OCI-LY3 (cell line): Measurements from ENCODE around the gene FTCD.

Experiments
- H2AFZ ChIP-seq: fragments of 200-600, 300-600 bp; shearing (Covaris generic); 2 replicates; pipeline ENCODE4 v1.6.0; 2014; ENCODE audit warnings: antibody characterized with exemption, low read depth, low read length
- H3K27ac ChIP-seq: fragments of 200-600, 300-600 bp; sonication (generic); 2 replicates; pipeline ENCODE4 v1.5.1; 2014; ENCODE audit warnings: mild to moderate bottlenecking, low read length, moderate library complexity, mixed read lengths
- H3K27me3 ChIP-seq: fragments of 200-600, 300-600 bp; sonication (generic); 2 replicates; pipeline ENCODE4 v1.6.1; 2014; ENCODE audit warnings: low read depth, low read length, mixed read lengths
- H3K36me3 ChIP-seq: fragments of 200-600, 300-600 bp; sonication (generic); replicated peaks from 2 replicates; pipeline ENCODE3; 2014; ENCODE audit warnings: low read depth, low read length, mixed read lengths
- H3K4me1 ChIP-seq: fragments of 300-600, 200-600 bp; sonication (generic); 2 replicates; pipeline ENCODE4 v1.6.1; 2014; ENCODE audit warnings: low read length, mixed read lengths
- H3K4me2 ChIP-seq: fragments of 200-600, 300-600 bp; sonication (generic); 2 replicates; pipeline ENCODE4 v1.6.1; 2014; ENCODE audit warnings: low read length, mixed read lengths
- H3K4me3 ChIP-seq: fragments of 300-600, 200-600 bp; sonication (generic); 2 replicates; pipeline ENCODE4 v1.5.1; 2014; ENCODE audit warnings: antibody characterized with exemption, mild to moderate bottlenecking, low read length, moderate library complexity
- H3K79me2 ChIP-seq: fragments of 300-600, 200-600 bp; shearing (Covaris generic); 2 replicates; pipeline ENCODE4 v1.6.1; 2014; ENCODE audit warnings: mild to moderate bottlenecking, low read length, mixed read lengths
- H3K9ac ChIP-seq: fragments of 300-600, 200-600 bp; shearing (Covaris generic); 2 replicates; pipeline ENCODE4 v1.6.0; 2014; ENCODE audit warnings: mild to moderate bottlenecking, low read length, moderate library complexity
- H3K9me3 ChIP-seq: fragments of 200-600, 300-600 bp; shearing (Covaris generic); 2 replicates; pipeline ENCODE4 v1.6.1; 2014; ENCODE audit warnings: low read length, mixed read lengths; ENCODE audit not compliant: insufficient read depth
- H4K20me1 ChIP-seq: fragments of 200-600, 300-600 bp; sonication (generic); 2 replicates; pipeline ENCODE4 v1.6.1; 2016; ENCODE audit warnings: low read length, mixed read lengths; ENCODE audit not compliant: insufficient read depth
- EZH2phosphoT487 ChIP-seq: fragments of 200-600 bp; shearing (Covaris generic); IDR thresholded peaks from 2 replicates; pipeline ENCODE4 v1.6.1; 2018; ENCODE audit warnings: antibody characterized with exemption, mixed run types, low read depth
- TF ChIP-seq, protein P1 (sequence below): fragments of 200-600, 300-600 bp; sonication (generic); IDR thresholded peaks from 2 replicates; pipeline ENCODE4 v1.5.1; 2014; ENCODE audit warnings: antibody characterized with exemption, low read length, low read depth

Gene FTCD

DNA sequence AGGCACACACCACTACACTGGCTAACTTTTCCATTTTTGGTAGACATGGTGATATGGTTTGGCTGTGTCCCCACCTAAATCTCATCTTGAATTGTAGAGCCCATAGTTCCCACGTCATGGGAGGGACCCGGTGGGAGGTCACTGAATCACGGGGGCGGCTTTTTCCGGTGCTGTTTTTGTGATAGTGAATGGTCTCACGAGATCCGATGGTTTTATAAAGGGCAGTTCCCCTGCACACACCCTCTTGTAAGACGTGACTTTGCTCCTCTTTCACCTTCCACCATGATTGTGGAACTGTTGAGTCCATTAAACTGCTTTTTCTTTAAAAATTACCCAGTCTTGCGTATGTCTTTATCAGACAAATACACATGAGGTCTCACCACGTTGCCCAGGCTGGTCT, 1.3 kb upstream of the FTCD start:
- H2AFZ ChIP-seq = no peak overlapping the region
- no peak overlapping the region for H3K27ac ChIP-seq
- no peaks in the 10 kb centered on the region for H4K20me1 ChIP-seq
- H3K4me1 ChIP-seq = no peaks in the 10 kb centered on the region
- H3K36me3 ChIP-seq = no peaks in the 10 kb centered on the region
- TF ChIP-seq, protein P1, sequence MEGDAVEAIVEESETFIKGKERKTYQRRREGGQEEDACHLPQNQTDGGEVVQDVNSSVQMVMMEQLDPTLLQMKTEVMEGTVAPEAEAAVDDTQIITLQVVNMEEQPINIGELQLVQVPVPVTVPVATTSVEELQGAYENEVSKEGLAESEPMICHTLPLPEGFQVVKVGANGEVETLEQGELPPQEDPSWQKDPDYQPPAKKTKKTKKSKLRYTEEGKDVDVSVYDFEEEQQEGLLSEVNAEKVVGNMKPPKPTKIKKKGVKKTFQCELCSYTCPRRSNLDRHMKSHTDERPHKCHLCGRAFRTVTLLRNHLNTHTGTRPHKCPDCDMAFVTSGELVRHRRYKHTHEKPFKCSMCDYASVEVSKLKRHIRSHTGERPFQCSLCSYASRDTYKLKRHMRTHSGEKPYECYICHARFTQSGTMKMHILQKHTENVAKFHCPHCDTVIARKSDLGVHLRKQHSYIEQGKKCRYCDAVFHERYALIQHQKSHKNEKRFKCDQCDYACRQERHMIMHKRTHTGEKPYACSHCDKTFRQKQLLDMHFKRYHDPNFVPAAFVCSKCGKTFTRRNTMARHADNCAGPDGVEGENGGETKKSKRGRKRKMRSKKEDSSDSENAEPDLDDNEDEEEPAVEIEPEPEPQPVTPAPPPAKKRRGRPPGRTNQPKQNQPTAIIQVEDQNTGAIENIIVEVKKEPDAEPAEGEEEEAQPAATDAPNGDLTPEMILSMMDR = no peak
- TF ChIP-seq EZH2phosphoT487 = no peak
- no peaks in the 10 kb centered on the region for H3K9me3 ChIP-seq
- H3K4me3 ChIP-seq = no peak overlapping the region
- H3K27me3 ChIP-seq = no peaks in the 10 kb centered on the region
- H3K4me2 ChIP-seq = no peak overlapping the region
- H3K9ac ChIP-seq = no peak overlapping the region
- H3K79me2 ChIP-seq = no peaks in the 10 kb centered on the region

GRCh38 chr21:46156378-46156645, 933 bp upstream of the FTCD start:
- Histone ChIP-seq H3K4me1 (no peaks in the 10 kb centered on the region), H3K79me2 (no peaks in the 10 kb centered on the region), H3K4me2 (no peak overlapping the region), H4K20me1 (no peaks in the 10 kb centered on the region), H3K4me3 (no peak overlapping the region), H3K36me3 (no peaks in the 10 kb centered on the region), H3K27me3 (no peaks in the 10 kb centered on the region), H3K9me3 (no peaks in the 10 kb centered on the region), H3K27ac (no peak overlapping the region), H2AFZ (no peak overlapping the region), H3K9ac (no peak overlapping the region)
- TF ChIP-seq EZH2phosphoT487 = no peak
- TF ChIP-seq, protein P1 = no peak

GRCh38 chr21:46154955-46155513, 345 bp downstream of the FTCD start:
- H3K36me3 ChIP-seq = no peaks in the 10 kb centered on the region
- H3K27ac ChIP-seq = no peak overlapping the region
- no peak overlapping the region for H3K4me3 ChIP-seq
- no peaks in the 10 kb centered on the region for H3K27me3 ChIP-seq
- H3K4me1 ChIP-seq = no peaks in the 10 kb centered on the region
- H3K9me3 ChIP-seq = no peaks in the 10 kb centered on the region
- no peak overlapping the region for H3K9ac ChIP-seq
- no peak overlapping the region for H2AFZ ChIP-seq
- no peaks in the 10 kb centered on the region for H3K79me2 ChIP-seq
- no peaks in the 10 kb centered on the region for H4K20me1 ChIP-seq
- no peak overlapping the region for H3K4me2 ChIP-seq
- TF ChIP-seq, protein P1 = no peak
- TF ChIP-seq EZH2phosphoT487 = no peak

GRCh38 chr21:46154155-46154954, 1.0 kb downstream of the FTCD start:
- Histone ChIP-seq H3K9ac (no peak overlapping the region), H3K27ac (no peak overlapping the region), H4K20me1 (no peaks in the 10 kb centered on the region), H3K4me1 (no peaks in the 10 kb centered on the region), H3K79me2 (no peaks in the 10 kb centered on the region), H3K27me3 (no peaks in the 10 kb centered on the region), H3K36me3 (no peaks in the 10 kb centered on the region), H3K4me2 (no peak overlapping the region), H3K4me3 (no peak overlapping the region), H3K9me3 (no peaks in the 10 kb centered on the region), H2AFZ (no peak overlapping the region)
- TF ChIP-seq, protein P1 = no peak
- no peak for TF ChIP-seq EZH2phosphoT487
